HG03460 (cell line): ENCODE measurements around the gene TTC28.
"Not testable (repeated sequence)": the region's sequence is repeated elsewhere in the genome, so short reads cannot be mapped to it uniquely, and the experiment has no call there.

ENCODE experiments used
- ATAC-seq: cut with Tn5 transposase; IDR thresholded peaks from one replicate; pipeline ENCODE4 v1.9.1; 2021; ENCODE audit not compliant: unreplicated experiment

TTC28 gene

DNA sequence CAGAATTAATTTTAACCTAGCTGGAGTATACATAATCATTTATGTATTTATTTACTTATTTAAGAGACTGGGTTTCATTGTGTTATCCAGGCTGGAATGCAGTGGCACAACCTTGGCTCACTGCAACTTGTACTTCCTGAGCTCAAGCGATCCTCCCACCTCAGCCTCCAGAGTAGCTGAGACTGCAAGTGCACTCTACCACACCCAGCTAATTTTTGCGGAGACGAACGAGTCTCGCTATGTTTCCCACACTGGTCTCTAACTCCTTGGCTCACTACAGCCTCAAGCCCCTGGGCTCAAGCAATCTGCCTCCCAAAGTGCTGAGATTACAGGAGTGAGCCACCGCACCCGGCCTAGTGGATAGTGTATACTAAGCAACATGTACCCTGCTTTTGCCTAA lies 1.5 kb downstream of the TTC28 start:
- ATAC-seq = not testable (repeated sequence)

DNA sequence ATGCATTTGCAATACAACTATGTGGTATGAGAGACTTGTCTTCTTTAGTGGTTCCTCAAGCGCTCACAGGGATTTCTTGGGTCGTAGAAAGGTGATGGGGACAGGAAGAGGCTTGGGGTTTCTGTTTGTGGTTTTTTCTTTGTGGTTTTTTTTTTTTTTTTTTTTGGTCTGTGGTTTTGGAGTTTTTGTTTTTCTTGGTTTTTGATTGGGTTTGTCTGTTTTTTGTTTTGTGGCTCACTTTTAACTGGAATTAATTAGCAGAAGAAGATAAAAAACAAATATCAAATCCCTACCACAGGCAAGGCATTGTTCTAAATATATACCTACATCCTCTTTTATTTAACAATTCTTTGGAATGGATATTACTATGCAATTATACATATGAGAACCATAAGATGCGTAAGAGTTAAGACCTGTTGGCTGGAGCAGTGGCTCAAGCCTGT lies 5.5 kb downstream of the TTC28 start:
- ATAC-seq = no peak

DNA sequence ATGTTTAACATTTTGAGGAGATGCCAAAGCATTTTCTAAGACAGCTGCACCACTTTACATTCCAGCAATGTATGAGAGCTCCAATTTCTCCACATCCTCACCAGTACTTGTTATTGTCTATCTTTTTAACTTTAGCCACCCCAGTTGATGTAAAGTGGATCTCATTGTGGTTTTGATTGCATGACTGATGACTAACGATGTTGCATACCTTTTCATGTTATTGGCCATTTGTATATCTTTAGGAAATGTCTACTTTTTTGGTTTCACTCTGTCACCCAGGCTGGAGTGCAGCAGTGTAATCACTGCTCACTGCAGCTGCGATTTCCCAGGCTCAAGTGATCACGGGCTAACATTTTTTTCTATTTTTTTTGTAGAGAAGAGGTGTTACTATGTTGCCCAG lies 8.9 kb downstream of the TTC28 start:
- ATAC-seq = no peak

DNA sequence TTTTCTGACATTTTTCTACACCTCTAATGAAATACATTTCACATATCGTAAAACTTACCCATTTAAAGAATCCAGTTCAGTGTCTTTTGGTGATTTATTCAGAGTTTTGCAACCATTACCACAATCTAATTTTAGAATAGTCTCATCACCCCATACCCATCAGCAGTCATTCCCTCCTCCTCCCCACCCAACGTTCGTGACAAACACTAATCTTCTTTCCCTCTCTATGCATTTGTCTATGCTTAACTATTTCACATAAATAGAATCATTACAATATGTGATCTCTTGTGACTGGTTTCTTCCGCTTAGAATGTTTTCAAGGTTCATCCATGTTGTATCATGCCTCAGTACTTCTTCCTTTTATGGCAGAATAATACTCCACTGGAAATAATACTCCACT lies 9.5 kb downstream of the TTC28 start:
- no peak for ATAC-seq

DNA sequence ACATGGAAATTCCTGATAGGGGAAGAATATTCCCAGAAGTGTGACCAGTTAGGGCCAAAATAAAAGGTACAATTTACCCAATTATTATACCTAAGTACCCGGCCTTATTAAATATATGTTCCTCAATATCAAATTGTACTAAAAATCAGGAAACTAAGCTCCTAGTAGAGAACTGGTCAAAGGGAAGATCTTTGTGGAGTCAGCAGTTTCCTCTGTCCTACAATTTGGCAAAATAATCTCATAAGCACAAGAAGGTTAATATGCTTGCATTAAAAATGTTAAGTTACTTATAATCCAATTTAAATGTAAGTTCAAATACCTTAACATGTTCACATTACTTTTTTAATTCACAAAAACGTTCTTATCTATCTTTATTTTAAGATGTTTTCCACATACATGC lies 10.3 kb downstream of the TTC28 start:
- ATAC-seq = no peak

DNA sequence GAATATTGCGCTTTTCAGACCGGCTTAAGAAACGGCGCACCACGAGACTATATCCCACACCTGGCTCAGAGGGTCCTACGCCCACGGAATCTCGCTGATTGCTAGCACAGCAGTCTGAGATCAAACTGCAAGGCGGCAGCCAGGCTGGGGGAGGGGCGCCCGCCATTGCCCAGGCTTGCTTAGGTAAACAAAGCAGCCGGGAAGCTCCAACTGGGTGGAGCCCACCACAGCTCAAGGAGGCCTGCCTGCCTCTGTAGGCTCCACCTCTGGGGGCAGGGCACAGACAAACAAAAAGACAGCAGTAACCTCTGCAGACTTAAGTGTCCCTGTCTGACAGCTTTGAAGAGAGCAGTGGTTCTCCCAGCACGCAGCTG lies 16.1 kb downstream of the TTC28 start:
- ATAC-seq = not testable (repeated sequence)

DNA sequence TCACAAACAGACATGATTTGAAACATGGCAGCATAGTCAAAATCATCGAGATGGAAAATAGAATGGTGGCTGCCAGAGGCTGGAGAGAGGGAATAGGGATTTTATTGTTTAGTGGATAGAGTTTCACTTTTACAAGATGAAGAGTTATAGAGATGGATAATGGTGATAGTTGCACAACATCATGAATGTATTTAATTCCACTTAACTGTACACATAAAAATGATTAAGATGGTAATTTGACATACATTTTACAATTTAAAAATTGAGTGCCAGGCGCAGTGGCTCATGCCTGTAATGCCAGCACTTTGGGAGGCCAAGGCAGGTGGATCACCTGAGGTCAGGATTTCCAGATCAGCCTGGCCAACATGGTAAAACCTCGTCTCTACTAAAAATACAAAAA lies 21.2 kb downstream of the TTC28 start:
- no peak for ATAC-seq

DNA sequence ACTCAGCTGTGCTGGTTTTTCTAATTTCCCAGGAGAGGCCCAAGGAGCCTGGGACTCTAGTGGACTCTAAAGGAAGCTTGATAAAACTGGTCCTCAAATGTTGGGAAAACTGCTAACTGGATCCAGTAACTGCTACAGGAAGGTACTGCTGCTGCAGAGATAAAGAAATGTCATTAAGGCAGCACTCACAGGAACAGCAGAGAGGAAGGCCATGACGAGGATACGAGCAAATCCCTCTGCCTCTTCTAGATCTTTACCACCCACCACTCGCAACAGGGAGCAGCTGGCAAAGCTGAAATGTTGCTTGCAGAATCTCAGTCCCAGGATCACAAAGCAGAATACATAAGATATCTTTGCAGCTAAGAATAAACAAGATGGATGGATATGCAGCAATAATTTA lies 23.5 kb downstream of the TTC28 start:
- ATAC-seq = no peak

DNA sequence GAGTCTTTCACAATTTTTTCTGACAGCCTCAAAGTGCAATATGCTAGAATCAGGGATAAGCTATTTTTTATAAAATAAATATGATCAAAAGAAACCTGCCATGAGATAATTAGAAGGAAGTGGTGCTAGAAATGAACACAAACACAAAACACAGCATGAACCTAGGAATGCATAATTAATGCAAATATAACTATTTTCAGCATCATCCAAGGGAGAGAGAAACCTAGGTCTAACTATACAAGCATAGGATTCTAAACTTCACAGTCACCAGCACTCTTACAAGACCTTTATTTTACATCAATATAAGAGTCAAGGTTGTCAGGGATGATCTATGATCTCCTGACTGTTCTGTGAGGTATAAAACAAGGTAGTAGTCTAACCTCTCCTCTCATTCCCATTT lies 29.2 kb downstream of the TTC28 start:
- ATAC-seq = no peak

DNA sequence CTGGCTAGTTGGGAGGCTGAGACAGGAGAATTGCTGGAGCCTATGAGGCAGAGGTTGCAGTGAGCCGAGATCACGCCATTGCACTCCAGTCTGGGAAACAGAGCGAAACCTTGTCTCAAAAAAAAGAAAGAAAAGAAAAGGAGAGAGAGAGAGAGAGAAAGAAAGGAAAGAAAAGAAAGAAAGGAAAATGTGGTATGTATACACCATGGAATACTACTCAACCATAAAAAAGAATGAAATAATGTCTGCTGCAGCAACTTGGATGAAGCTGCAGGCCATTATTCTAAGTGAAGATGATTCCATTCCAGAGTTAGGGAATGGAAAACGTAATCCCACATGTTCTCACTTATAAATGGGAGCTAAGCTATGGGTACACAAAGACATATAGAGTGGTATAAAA lies 30.8 kb downstream of the TTC28 start:
- no peak for ATAC-seq

DNA sequence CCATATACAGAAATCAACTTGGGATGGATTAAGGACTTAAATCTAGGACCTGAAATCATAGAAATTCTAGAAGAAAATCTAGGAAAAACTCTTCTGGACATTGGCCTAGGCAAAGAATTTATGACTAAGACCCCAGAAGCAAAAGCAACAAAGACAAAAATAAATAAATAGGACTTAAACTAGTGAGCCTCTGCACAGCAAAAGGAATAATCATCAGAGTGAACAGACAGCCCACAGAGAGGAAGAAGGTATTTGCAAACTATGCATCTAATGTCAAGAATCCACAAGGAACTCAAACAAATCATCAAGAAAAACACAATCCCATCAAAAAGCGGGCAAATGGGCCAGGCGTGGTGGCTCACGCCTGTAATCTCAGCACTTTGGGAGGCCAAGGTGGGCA lies 32.4 kb downstream of the TTC28 start:
- no peak for ATAC-seq

DNA sequence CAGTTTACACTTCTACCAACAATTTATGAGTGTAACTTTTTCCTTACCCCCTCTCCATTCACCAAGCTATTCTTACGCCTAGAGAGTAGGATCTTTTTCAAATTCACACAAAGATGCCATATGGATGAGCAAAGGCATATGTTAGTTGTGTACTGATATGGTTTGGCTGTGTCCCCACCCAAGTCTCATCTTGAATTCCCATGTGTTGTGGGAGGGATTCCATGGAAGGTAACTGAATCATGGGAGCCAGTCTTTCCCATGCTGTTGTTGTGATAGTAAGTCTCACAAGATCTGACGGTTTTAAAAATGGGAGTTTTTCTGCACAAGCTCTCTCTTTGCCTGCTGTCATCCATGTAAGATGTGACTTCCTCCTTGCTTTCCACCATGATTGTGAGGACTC lies 40.3 kb downstream of the TTC28 start:
- no peak for ATAC-seq

DNA sequence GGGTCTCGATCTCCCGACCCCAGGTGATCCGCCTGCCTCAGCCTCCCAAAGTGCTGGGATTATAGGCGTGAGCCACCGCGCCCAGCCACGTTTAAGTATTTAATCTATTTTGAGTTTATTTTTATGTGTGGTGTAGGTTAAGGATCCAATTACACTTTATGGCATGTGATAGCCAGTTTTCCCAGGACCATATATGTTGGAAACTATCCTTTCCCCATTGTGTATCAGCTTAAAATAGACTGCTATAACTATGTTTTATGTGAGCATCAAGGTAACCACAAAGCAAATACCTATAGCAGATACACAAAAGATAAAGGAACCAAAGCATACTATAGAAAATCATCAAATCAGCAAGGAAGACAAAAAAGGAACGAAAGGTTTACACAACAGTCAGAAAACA lies 42.4 kb downstream of the TTC28 start:
- ATAC-seq = no peak

DNA sequence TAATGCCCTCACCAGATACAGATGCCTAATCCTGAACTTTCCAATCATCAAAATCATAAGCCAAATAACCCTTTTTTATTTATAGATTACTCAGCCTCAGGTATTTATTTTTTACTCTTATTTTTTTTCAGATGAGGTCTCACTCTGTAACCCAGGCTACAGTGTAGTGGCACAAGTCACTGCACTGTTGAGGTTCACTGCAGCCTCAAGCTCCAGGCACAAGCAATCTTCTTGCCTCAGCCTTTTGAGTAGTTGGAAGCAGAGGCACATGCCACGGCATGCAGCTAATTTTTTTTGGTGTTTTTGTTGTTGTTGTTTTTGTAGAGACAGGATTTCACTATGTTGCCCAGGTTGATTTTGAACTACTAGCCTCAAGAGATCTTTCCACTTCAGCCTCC lies 49.5 kb downstream of the TTC28 start:
- ATAC-seq = no peak

DNA sequence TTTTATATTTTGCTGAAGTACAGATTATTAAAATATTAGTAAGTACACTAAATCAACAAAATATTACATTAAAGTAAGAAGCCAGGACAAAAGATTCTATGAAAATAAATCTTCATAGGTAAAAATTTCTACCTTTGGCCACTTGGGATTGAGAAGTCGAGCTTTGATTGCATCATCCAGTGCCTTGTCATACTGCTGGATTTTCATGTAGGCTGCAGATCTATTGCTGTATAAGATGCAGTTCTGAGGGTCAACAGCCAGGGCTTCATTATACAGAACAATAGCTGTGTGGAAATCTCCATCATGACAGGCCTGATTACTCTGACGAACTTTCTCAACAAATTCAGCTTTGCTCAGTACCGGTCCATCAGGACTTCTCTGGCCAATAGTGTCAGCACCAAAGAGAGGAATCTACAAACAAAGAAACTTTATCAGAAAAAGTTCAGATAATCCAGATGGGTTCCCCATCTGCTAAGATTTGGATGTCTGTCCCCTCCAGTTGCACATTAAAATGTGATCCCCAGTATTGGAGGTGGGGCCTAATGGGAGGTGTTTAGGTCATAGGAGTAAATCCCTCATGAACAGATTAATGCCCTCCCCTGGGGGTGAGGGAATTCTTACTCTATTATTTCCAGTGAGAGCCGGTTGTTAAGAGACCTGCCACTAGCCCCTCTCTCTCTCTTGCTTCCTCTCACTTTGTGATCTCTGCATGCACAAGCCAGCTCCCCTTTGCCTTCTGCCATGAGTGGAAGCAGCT lies 50.0 kb downstream of the TTC28 start:
- no peak for ATAC-seq

DNA sequence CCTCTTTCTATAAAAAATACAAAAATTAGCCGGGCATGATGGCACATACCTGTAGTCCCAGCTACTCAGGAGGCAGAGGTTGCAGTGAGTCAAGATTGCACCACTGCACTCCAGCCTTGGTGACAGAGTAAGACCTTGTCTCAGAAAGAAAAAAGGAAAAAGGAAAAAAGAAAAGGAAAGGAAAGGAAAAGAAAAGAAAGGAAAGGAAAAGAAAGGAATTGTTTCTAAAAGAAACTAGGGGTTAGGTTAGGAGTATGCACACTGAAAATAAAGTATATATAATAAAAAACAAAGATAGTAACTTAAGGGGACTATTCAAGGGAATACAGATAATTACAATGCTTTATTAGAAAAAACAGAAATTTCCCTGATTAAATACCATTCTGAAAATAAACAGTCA lies 50.9 kb downstream of the TTC28 start:
- no peak for ATAC-seq

DNA sequence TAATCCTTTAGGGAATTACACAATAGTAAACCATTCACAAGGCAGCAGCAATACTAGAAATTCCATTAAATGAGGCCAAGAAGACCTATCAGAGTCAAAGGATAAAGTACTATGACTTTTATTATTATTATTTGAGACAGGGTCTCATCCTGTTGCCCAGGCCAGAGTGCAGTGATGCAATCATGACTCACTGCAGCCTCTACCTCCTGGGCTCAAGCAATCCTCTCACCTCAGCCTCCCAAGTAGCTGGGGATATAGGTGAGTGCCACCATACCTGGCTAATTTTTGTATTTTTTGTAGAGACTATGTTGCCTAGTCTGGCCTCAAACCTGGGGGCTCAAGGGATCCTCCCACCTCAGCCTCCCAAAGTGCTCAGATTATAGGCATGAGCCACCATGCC lies 51.8 kb downstream of the TTC28 start:
- ATAC-seq = no peak

DNA sequence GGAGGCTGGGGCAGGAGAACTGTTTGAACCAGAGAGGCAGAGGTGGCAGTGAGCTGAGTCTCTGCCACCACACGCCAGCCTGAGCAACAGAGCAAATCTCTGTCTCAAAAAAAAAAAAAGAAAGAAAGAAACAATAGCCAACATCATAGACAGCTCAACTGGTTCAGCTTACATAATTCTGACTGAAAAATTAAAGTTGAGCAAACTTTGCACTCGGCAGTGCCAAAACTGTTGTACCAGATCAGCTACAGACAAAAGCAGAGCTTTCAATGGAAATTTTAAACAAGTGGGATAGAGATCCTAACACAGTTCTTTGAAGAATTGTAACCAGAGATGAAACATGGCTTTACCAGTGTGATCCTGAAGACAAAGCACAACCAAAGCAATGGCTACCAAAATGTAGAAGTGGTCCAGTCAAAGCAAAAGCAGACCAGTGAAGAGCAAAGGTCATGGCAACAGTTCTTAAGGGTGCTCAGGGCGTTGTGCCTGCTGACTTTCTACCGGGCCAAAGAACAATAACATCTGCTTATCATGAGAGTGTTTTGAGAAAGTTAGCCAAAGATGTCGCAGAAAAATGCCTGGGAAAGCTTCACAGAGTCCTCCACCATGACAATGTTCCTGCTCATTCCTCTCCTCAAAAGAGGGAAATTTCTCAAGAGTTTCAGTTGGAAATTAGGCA lies 59.3 kb downstream of the TTC28 start:
- no peak for ATAC-seq

DNA sequence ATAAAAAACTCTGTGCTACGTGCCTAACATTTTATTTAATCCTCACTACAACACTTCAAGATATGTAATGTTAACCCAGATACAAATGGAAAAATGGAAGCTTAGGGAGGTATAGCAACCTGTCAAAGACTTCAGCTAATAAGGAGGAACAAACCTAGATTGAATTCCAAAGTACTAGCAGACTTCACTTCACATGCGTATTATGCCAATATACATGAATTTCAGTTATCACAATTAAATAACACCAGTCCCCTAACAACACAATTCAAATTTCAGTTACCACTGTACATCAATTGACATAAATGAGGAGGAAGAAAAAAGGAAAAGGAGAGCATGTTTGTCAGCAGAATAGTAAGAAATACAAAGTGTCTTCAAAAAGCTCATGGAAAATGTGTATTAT lies 60.4 kb downstream of the TTC28 start:
- no peak for ATAC-seq

DNA sequence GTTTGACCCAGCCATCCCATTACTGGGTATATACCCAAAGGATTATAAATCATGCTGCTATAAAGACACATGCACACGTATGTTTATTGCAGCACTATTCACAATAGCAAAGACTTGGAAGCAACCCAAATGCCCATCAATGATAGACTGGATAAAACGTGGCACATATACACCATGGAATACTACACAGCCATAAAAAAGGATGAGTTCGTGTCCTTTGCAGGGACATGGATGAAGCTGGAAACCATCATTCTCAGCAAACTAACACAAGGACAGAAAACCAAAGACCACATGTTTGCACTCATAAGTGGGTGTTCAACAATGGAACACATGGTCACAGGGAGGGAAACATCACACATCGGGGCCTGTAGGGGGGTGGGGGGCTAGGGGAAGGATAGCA lies 64.2 kb downstream of the TTC28 start:
- ATAC-seq = not testable (repeated sequence)

DNA sequence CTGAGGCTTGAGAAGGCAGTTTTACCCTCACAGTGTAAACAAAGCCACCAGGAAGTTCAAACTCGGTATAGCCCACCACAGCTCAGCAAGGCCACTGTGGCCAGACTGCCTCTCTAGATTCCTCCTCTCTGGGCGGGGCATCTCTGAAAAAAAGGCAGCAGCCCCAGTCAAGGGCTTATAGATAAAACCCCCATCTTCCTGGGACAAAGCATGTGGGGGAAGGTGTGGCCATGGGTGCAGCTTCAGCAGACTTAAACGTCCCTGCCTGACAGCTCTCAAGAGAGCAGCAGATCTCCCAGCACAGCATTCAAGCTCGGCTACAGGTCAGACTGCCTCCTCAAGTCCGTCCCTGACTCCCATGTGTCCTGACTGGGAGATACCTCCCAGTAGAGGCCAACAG lies 69.7 kb downstream of the TTC28 start:
- ATAC-seq = no peak

DNA sequence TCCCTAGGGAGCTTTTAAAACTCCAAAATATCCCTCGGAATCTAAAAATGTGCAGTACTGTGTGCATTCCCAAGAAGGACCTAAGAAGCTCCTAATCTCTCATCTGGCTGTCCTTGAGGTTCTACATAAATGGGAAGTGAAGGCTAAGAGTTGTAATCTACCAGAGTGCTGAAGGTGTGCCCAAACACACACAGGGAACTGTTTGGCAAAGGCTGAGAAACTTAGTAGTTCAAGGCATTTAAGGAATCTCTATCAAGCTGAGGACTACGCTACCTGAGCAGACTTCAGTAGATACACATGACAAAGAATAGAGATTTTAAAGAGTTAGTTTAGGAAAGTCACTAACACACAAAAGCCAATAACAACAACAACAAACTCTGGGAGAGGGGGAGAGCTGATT lies 71.1 kb downstream of the TTC28 start:
- no peak for ATAC-seq

DNA sequence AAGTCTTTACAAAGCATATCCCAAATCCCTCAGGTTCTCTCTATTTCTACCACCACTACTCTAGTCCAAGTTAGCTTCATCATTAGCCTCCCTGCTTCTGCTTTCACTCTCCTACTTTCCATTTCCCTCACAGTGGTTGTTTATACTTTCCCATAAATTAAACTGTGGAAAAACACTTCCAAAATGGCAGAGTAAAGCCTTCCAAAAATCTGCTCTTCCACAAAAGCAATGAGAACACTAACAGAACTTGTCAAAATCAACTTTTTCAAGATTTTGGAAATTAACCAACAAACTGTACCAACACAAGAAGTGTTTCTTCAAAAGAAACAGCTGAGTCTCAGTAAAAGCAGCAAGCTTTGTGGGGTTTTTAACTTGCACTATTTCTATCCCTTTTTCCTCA lies 71.8 kb downstream of the TTC28 start:
- ATAC-seq = no peak
